K562 (cell line): Measurements from ENCODE around the gene TTLL11. TPM values are rescaled to one million over a fixed set of nuclear protein-coding genes. Genes with fewer than 3 reads are reported as not detected.

Experiments used
- ATAC-seq: fragments of 200-7000 bp; cut with Tn5 transposase; 3 replicates; pipeline ENCODE4 v1.9.1; 2020; ENCODE audit warnings: moderate library complexity
- BruUV-seq: library from RNA; stranded (reverse); fragments of 400-500 nt; replicated peaks from 2 replicates; lab custom pipeline; 2021; lab: Mats Ljungman, UMichigan
- CTCF ChIA-PET: fragments of 300-600 bp; formaldehyde crosslinking; extraction: SDS; loops from one replicate; lab custom pipeline; 2021; ENCODE audit warnings: low intra/inter-chr PET ratio; lab: Yijun Ruan, JAX
- POLR2A ChIA-PET: fragments of 300-600, 350-650 bp; sonication (Branson Sonifier 250); formaldehyde crosslinking; extraction: SDS; loops from one replicate; lab custom pipeline; 2021; ENCODE audit warnings: antibody characterized with exemption, inconsistent platforms; lab: Yijun Ruan, JAX
- DNase-seq, 4 experiments: peaks; one replicate each; pipeline versions ENCODE4 v3.0.0 to v3.0.0-alpha.2; 2011 to 2018; ENCODE audit warnings: low spot score in 3 of 4, mixed read lengths in 3 of 4; ENCODE audit errors: extremely low read depth in 1 of 4
- FAIRE-seq: peaks from 2 replicates; lab custom pipeline; 2011; peaks lifted over from hg19 to GRCh38; lab: Jason Lieb, UNC
- H2AFZ ChIP-seq: 2 replicates; pipeline ENCODE4 v1.6.0; 2011; ENCODE audit warnings: low read depth, low read length, control low read depth, inconsistent platforms
- H3K27ac ChIP-seq: fragments of 200-600 bp; 3 replicates; pipeline ENCODE4 v1.8.0; 2011; ENCODE audit warnings: low read depth, mild to moderate bottlenecking, control low read depth, inconsistent platforms, low read length, moderate library complexity, mixed read lengths; ENCODE audit errors: extremely low read depth
- H3K27me3 ChIP-seq, 2 experiments: fragments of 300-600 bp in 1 of 2; 2 replicates in 1 of 2; 3 replicates in 1 of 2; pipeline versions ENCODE4 v1.6.0 to v1.8.0; 2011; ENCODE audit warnings: inconsistent platforms in 2 of 2, low read length in 2 of 2, mild to moderate bottlenecking in 1 of 2, mixed read lengths in 1 of 2, moderate library complexity in 1 of 2; ENCODE audit not compliant: control insufficient read depth in 2 of 2, insufficient read depth in 2 of 2
- H3K36me3 ChIP-seq: fragments of 300-600 bp; 3 replicates; pipeline ENCODE4 v1.8.0; 2011; ENCODE audit warnings: mild to moderate bottlenecking, low read length, inconsistent platforms; ENCODE audit not compliant: control insufficient read depth, insufficient read depth
- H3K4me1 ChIP-seq, 2 experiments: fragments of 200-600 bp in 1 of 2; replicated peaks in 1 of 2; 2 replicates in 1 of 2; 3 replicates in 1 of 2; pipeline versions ENCODE4 v1.5.1 to v1.8.0; 2011; ENCODE audit warnings: inconsistent platforms in 2 of 2, low read length in 2 of 2, mild to moderate bottlenecking in 1 of 2, mixed read lengths in 1 of 2, moderate library complexity in 1 of 2; ENCODE audit not compliant: control insufficient read depth in 2 of 2, insufficient read depth in 2 of 2
- H3K4me2 ChIP-seq: 2 replicates; pipeline ENCODE4 v1.6.1; 2011; ENCODE audit warnings: low read length, control low read depth, inconsistent platforms, mixed read lengths; ENCODE audit not compliant: insufficient read depth
- H3K4me3 ChIP-seq: fragments of 200-600 bp; sonication (generic), shearing (Covaris generic); 2 replicates; pipeline ENCODE4 v1.5.1; 2016; ENCODE audit warnings: control low read depth, inconsistent platforms
- H3K79me2 ChIP-seq: fragments of 200-600 bp; 3 replicates; pipeline ENCODE4 v1.8.0; 2011; ENCODE audit warnings: low read length, inconsistent platforms; ENCODE audit not compliant: control insufficient read depth, insufficient read depth
- H3K9ac ChIP-seq, 2 experiments: 2 replicates each; pipeline versions ENCODE4 v1.6.0 to v1.6.1; 2011; ENCODE audit warnings: low read depth in 2 of 2, low read length in 2 of 2, control low read depth in 1 of 2, inconsistent platforms in 1 of 2, mild to moderate bottlenecking in 1 of 2, mixed read lengths in 1 of 2; ENCODE audit not compliant: insufficient read depth in 1 of 2
- H3K9me1 ChIP-seq: one replicate; pipeline ENCODE4 v1.6.0; 2011; ENCODE audit warnings: inconsistent platforms, mild to moderate bottlenecking, low read length, moderate library complexity; ENCODE audit not compliant: control insufficient read depth, insufficient read depth
- H3K9me3 ChIP-seq: replicated peaks from 2 replicates; pipeline ENCODE4 v1.5.1; 2011; ENCODE audit warnings: low read depth, low read length, inconsistent platforms; ENCODE audit not compliant: control insufficient read depth, insufficient read depth
- H4K20me1 ChIP-seq: replicated peaks from 2 replicates; pipeline ENCODE4 v1.6.1; 2011; ENCODE audit warnings: low read length, inconsistent platforms, mixed read lengths; ENCODE audit not compliant: control insufficient read depth, insufficient read depth
- HDAC2 ChIP-seq: fragments of 450-650 bp; IDR thresholded peaks from 2 replicates; pipeline ENCODE4 v1.6.1; 2016; ENCODE audit warnings: mild to moderate bottlenecking
- NFRKB ChIP-seq: fragments of 450-650 bp; IDR thresholded peaks from 2 replicates; pipeline ENCODE4 v1.6.1; 2016; ENCODE audit warnings: low read depth
- SAFB2 ChIP-seq: fragments of 200-400 bp; formaldehyde crosslinking; IDR thresholded peaks from 2 replicates; pipeline ENCODE4 v1.6.1; 2018; ENCODE audit warnings: borderline replicate concordance, low read length, low read depth, moderate library complexity; ENCODE audit not compliant: severe bottlenecking
- ZNF507 ChIP-seq: conservative IDR thresholded peaks from 2 replicates; pipeline ENCODE4 v1.6.1; 2017; ENCODE audit warnings: missing genetic modification characterization, missing compliant biosample characterization
- WGBS: fragments of 100-300 bp; shearing (Covaris generic); methylation state at CpG from one replicate; pipeline ENCODE4 v1.1.6; 2016; ENCODE audit warnings: low coverage, mixed read lengths; ENCODE audit not compliant: insufficient coverage; ENCODE audit errors: missing lambda C conversion rate; 5-methylcytosine and 5-hydroxymethylcytosine counted together
- in situ Hi-C: fragments of 300-500 bp; cut with MboI; formaldehyde crosslinking; loops from 4 replicates; pipeline ENCODE4 v1.15.0; 2018; ENCODE audit warnings: inconsistent platforms, mixed read lengths
- intact Hi-C: fragments of 100-400 bp; cut with micrococcal nuclease; formaldehyde crosslinking; loops from 2 replicates; pipeline ENCODE4 v1.14.2; 2022
- polyA plus RNA-seq, 8 experiments: library from polyadenylated mRNA; depleted of rRNA in 4 of 8; stranded (reverse) in 5 of 8; unstranded in 3 of 8; fragments of >200 nt; fragmentation: Nextera tagmentation in 2 of 8; fragmentation: Illumina TruSeq in 1 of 8; extraction: Ambion mirVana in 2 of 8; extraction: Trizol in 1 of 8; gene quantifications; 2 replicates each; pipeline versions ENCODE4 v1.2.1 to v1.2.3, GENCODE V29; 2011 to 2014; ENCODE audit warnings: inconsistent platforms in 1 of 8, missing spikeins in 1 of 8
- total RNA-seq, 7 experiments: library from RNA; depleted of rRNA in 6 of 7; stranded (reverse); fragments of >200 nt in 6 of 7; fragmentation: Illumina TruSeq in 2 of 7; extraction: Trizol in 2 of 7; gene quantifications; 2 replicates each; pipeline versions ENCODE4 v1.2.1 to v1.2.3, GENCODE V29; 2011 to 2021; ENCODE audit warnings: low replicate concordance in 1 of 7
- TF ChIP-seq, protein P1 (sequence below): fragments of 450-650 bp; IDR thresholded peaks from 2 replicates; pipeline ENCODE4 v1.6.1; 2018; ENCODE audit not compliant: partially characterized antibody

TTLL11 gene
- total and polyA plus RNA-seq, 9 of the 15 experiments (the other 6 are each of a cell fraction or from before 2014, with no cell fraction given) = 0.83 to 4.4 (median 2.7) TPM

DNA sequence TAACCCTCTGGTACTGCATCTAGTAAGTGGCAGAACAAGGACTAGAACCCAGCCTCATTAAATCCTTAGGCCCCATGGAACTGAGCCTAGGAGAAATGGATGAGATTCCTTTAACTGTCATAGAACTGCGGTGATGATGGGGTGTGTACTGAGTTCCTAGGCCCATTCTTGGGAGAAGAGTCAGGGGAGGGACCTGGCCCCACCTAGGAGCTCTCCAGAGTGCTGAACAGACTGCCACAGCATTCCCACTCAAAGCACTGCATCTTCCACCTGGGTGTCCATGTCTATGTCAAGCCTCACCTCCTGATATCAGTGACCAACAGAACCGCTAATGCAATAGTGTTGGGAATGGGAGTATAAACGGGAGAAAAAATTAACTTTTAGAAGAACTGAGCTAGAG is 36.6 kb downstream of the TTLL11 start (continued):
- TF ChIP-seq NFRKB (no peak), ZNF507 (tag) (no peak), HDAC2 (peak; percentile 34; the same call in 1 of the 2 replicates)

DNA sequence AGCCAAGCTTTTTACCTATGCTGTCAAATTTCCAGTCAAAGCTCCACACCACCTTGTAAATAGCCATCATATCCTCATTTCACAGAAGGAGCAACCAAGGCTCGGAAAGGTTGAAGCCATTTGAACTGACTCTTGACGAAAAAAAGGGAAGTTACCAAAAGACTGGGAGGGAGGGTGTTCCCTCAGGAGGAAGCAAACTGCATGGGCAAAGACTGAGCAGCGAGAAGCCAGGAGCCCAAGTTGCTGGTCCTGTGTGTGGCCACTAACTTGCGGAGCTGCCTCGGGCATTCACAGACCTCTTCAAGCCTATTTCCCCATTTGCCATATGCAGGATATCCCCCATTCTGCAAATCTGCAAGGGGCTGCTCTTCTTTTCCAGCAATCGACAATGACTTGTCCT is 37.4 kb downstream of the TTLL11 start:
- 50% methylated on average over 6 of the region's 6 CpGs for WGBS
- Histone ChIP-seq H3K4me2 (no peak overlapping the region; the same call in 1 of the 2 replicates), H3K79me2 (no peaks in the 10 kb centered on the region), H3K4me3 (no peak overlapping the region), H3K27ac (no peak overlapping the region), H2AFZ (no peak overlapping the region), H3K4me1 (peaks cover 8 to 24% of the 10 kb centered on the region in 2 experiments; a peak in 3 of 5 replicates), H3K9me3 (no peaks in the 10 kb centered on the region), H3K27me3 (no peaks in the 10 kb centered on the region), H3K9me1 (peaks cover 5% of the 10 kb centered on the region), H4K20me1 (peaks cover 17% of the 10 kb centered on the region; the same call in 1 of the 2 replicates), H3K36me3 (no peaks in the 10 kb centered on the region), H3K9ac (no peak overlapping the region)
- BruUV-seq = no TSS peak
- ChIA-PET POLR2A (no interaction called here), CTCF (no interaction called here)
- DNase-seq = no peak
- TF ChIP-seq SAFB2 = no peak
- TF ChIP-seq, protein P1, sequence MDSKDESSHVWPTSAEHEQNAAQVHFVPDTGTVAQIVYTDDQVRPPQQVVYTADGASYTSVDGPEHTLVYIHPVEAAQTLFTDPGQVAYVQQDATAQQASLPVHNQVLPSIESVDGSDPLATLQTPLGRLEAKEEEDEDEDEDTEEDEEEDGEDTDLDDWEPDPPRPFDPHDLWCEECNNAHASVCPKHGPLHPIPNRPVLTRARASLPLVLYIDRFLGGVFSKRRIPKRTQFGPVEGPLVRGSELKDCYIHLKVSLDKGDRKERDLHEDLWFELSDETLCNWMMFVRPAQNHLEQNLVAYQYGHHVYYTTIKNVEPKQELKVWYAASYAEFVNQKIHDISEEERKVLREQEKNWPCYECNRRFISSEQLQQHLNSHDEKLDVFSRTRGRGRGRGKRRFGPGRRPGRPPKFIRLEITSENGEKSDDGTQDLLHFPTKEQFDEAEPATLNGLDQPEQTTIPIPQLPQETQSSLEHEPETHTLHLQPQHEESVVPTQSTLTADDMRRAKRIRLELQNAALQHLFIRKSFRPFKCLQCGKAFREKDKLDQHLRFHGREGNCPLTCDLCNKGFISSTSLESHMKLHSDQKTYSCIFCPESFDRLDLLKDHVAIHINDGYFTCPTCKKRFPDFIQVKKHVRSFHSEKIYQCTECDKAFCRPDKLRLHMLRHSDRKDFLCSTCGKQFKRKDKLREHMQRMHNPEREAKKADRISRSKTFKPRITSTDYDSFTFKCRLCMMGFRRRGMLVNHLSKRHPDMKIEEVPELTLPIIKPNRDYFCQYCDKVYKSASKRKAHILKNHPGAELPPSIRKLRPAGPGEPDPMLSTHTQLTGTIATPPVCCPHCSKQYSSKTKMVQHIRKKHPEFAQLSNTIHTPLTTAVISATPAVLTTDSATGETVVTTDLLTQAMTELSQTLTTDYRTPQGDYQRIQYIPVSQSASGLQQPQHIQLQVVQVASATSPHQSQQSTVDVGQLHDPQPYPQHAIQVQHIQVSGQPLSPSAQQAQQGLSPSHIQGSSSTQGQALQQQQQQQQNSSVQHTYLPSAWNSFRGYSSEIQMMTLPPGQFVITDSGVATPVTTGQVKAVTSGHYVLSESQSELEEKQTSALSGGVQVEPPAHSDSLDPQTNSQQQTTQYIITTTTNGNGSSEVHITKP = peak; percentile 43
- in situ Hi-C loops (no loop called here), intact Hi-C loops (no loop called here)
- no peak for ATAC-seq
- no peak for FAIRE-seq
